Ishikawa (cell line): Measurements from ENCODE around the gene RAD54L.

ENCODE experiments used
- CEBPB ChIP-seq: IDR thresholded peaks from 2 replicates; pipeline ENCODE4 v1.6.1; 2012
- CREB1 ChIP-seq: IDR thresholded peaks from 2 replicates; pipeline ENCODE4 v1.6.1; 2012; ENCODE audit warnings: low read depth
- EGR1 ChIP-seq: IDR thresholded peaks from 2 replicates; pipeline ENCODE4 v1.6.1; 2012
- EP300 ChIP-seq: IDR thresholded peaks from 2 replicates; pipeline ENCODE4 v1.6.1; 2012; ENCODE audit warnings: borderline replicate concordance
- FOXM1 ChIP-seq: IDR thresholded peaks from 2 replicates; pipeline ENCODE4 v1.6.1; 2012; ENCODE audit warnings: low read depth, borderline replicate concordance
- MAX ChIP-seq: IDR thresholded peaks from 2 replicates; pipeline ENCODE4 v1.6.1; 2012
- NFIC ChIP-seq: IDR thresholded peaks from 2 replicates; pipeline ENCODE4 v1.6.1; 2012
- RAD21 ChIP-seq: IDR thresholded peaks from 2 replicates; pipeline ENCODE4 v1.6.1; 2012; ENCODE audit warnings: low read depth
- REST ChIP-seq: IDR thresholded peaks from 2 replicates; pipeline ENCODE4 v1.6.1; 2012; ENCODE audit warnings: low read depth, mild to moderate bottlenecking
- TAF1 ChIP-seq: IDR thresholded peaks from 2 replicates; pipeline ENCODE4 v1.6.1; 2012; ENCODE audit warnings: low read depth, mild to moderate bottlenecking
- TCF12 ChIP-seq: IDR thresholded peaks from 2 replicates; pipeline ENCODE4 v1.6.1; 2012; ENCODE audit warnings: low read depth
- TEAD4 ChIP-seq: IDR thresholded peaks from 2 replicates; pipeline ENCODE4 v1.6.1; 2012
- USF1 ChIP-seq: IDR thresholded peaks from 2 replicates; pipeline ENCODE4 v1.6.1; 2012
- YY1 ChIP-seq: IDR thresholded peaks from 2 replicates; pipeline ENCODE4 v1.6.1; 2012; ENCODE audit warnings: low read depth
- ZBTB7A ChIP-seq: IDR thresholded peaks from 2 replicates; pipeline ENCODE4 v1.6.1; 2012; ENCODE audit warnings: low read depth

The RAD54L gene

GRCh38 chr1:46288485-46289133, 41.0 kb downstream of the RAD54L start:
- TF ChIP-seq CREB1 = no peak
- TF ChIP-seq ZBTB7A = no peak
- no peak for TF ChIP-seq EGR1
- TF ChIP-seq YY1 = no peak
- TF ChIP-seq EP300 = no peak
- no peak for TF ChIP-seq RAD21
- no peak for TF ChIP-seq REST
- TF ChIP-seq TCF12 = no peak
- TF ChIP-seq TEAD4 = no peak
- TF ChIP-seq USF1 = no peak
- no peak for TF ChIP-seq TAF1
- no peak for TF ChIP-seq NFIC
- no peak for TF ChIP-seq CEBPB

GRCh38 chr1:46289134-46289494, 41.6 kb downstream of the RAD54L start:
- no peak for TF ChIP-seq NFIC
- TF ChIP-seq FOXM1 = no peak
- TF ChIP-seq ZBTB7A = no peak
- TF ChIP-seq MAX = no peak
- TF ChIP-seq REST = no peak
- no peak for TF ChIP-seq CREB1
- TF ChIP-seq TCF12 = no peak
- no peak for TF ChIP-seq EP300

- TF ChIP-seq EGR1 (no peak), RAD21 (no peak), NFIC (no peak), TAF1 (no peak), TEAD4 (no peak), CREB1 (no peak), TCF12 (no peak), ZBTB7A (no peak), REST (no peak), FOXM1 (no peak), CEBPB (no peak), EP300 (no peak), USF1 (no peak), YY1 (no peak), MAX (no peak)
Observed at GRCh38 chr1:46289976-46290375, 42.4 kb downstream of the RAD54L start.

- no peak for TF ChIP-seq USF1
- no peak for TF ChIP-seq TEAD4
- no peak for TF ChIP-seq TAF1
- TF ChIP-seq FOXM1 = no peak
- no peak for TF ChIP-seq ZBTB7A
- TF ChIP-seq REST = no peak
- no peak for TF ChIP-seq NFIC
- no peak for TF ChIP-seq CREB1
- TF ChIP-seq MAX = no peak
- TF ChIP-seq EGR1 = no peak
Observed at GRCh38 chr1:46295306-46295705, 47.7 kb downstream of the RAD54L start.
